Measurements from ENCODE around the gene DLX3. TPM values are rescaled to one million over a fixed set of nuclear protein-coding genes. Genes with fewer than 3 reads are reported as not detected.
A peak's percentile ranks its signal among the peaks of the same experiment; 100 is the strongest.

DLX3 gene
- total RNA-seq, 2 donors from 2014 or later: 0.12 TPM; not detected in 1

GRCh38 chr17:50033316-50033715 is 38.3 kb upstream of the DLX3 start:
- H3K36me3 ChIP-seq: no peaks in the 10 kb centered on the region
- H3K27me3 ChIP-seq: no peaks in the 10 kb centered on the region
- TF ChIP-seq CTCF (IDR thresholded peaks at IDR 0.05): no peak
- no peak overlapping the region for H3K4me3 ChIP-seq
- peaks cover 0 to 8% of the 10 kb centered on the region in 2 donors for H3K4me1 ChIP-seq
- no peak for DNase-seq (ENCODE audit: low spot score)
- no peaks in the 10 kb centered on the region for H3K9me3 ChIP-seq
- no peak overlapping the region for H3K27ac ChIP-seq

GRCh38 chr17:50029185-50029584 is 34.2 kb upstream of the DLX3 start:
- Histone ChIP-seq H3K4me3 (no peak overlapping the region), H3K36me3 (no peaks in the 10 kb centered on the region), H3K27ac (no peak overlapping the region), H3K9me3 (no peaks in the 10 kb centered on the region), H3K27me3 (no peaks in the 10 kb centered on the region), H3K4me1 (peaks cover 0 to 14% of the 10 kb centered on the region in 2 donors)
- no peak for TF ChIP-seq CTCF (IDR thresholded peaks at IDR 0.05)
- DNase-seq (ENCODE audit: low spot score): peak; percentile 49

DNA sequence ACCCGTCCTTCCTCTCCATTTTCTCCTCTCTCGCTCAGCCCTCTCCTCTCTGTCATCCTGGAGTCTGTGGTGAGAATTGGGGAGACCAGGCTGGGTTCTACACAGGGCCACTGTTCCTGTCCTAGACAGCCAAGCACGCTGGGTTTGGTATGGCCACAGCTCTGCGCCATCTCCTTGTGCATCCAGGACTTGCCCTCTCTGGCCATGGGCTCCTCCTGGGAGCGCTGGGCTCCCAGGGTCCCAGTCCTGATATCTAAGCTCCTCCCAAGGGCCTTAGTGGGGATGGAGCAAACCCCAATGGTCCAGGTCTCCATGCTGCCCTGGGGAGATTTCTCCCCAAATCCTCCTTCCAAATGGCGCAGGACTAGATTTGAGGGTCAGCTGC is 33.7 kb upstream of the DLX3 start:
- no peak overlapping the region for H3K4me3 ChIP-seq
- DNase-seq (ENCODE audit: low spot score): no peak
- H3K36me3 ChIP-seq: no peaks in the 10 kb centered on the region
- H3K4me1 ChIP-seq: peaks cover 0 to 14% of the 10 kb centered on the region in 2 donors
- no peak for TF ChIP-seq CTCF (IDR thresholded peaks at IDR 0.05)
- H3K27me3 ChIP-seq: no peaks in the 10 kb centered on the region
- no peak overlapping the region for H3K27ac ChIP-seq
- no peaks in the 10 kb centered on the region for H3K9me3 ChIP-seq

GRCh38 chr17:50027881-50028735 is 33.1 kb upstream of the DLX3 start:
- Histone ChIP-seq H3K4me3 (peak overlapping the region in 1 of 2 donors; percentile 32), H3K4me1 (peaks cover 0 to 14% of the 10 kb centered on the region in 2 donors), H3K27me3 (no peaks in the 10 kb centered on the region), H3K27ac (no peak overlapping the region), H3K36me3 (no peaks in the 10 kb centered on the region), H3K9me3 (no peaks in the 10 kb centered on the region)
- TF ChIP-seq CTCF (IDR thresholded peaks at IDR 0.05): no peak
- DNase-seq (ENCODE audit: low spot score): peak; percentile 56

DNA sequence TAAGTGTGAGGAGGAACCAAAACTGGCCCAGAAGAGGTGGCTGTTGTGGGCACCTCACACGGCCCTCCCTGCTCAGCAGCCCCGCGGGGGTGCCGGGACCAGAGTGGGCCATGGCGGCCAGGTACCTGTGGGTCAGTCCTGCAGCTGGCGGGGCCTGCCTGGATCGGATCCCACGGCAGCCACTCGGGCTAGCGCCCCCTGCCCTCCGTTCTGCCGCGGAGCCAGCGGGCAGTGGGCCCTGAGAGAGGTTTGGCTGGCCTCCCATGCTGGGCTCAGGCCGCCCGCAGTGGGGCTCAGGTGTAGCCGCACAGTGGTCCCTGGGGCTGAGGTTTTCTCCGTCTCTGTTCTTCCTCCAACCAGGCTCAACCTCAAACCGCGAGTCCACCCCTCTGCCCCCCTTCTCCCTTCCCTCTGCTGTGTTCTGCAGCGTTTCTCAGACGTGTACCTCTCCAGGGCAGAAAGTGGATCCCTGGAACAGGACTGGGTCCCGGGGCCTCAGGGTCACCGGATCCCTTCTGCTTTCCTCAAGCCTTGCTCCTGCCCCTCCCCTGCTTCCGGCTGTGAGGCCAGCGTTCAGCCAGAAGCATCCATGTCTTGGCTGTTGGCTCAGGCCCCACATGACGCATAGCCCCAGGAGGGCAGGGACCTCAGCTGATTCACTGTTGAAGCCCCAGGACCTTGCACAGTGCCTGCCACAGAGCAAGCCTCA is 32.3 kb upstream of the DLX3 start:
- TF ChIP-seq CTCF (IDR thresholded peaks at IDR 0.05): peak; percentile 5 to 34
- peak overlapping the region in 1 of 2 donors; percentile 32 for H3K4me3 ChIP-seq
- no peaks in the 10 kb centered on the region for H3K36me3 ChIP-seq
- no peaks in the 10 kb centered on the region for H3K27me3 ChIP-seq
- H3K9me3 ChIP-seq: no peaks in the 10 kb centered on the region
- H3K27ac ChIP-seq: peak overlapping the region in 1 of 2 donors; percentile 33
- H3K4me1 ChIP-seq: peaks cover 0 to 22% of the 10 kb centered on the region in 2 donors
- DNase-seq (ENCODE audit: low spot score): peak; percentile 70

Data from right atrium auricular region (tissue), 2 donors.